ENCODE data around the gene ARHGAP4.

DNA sequence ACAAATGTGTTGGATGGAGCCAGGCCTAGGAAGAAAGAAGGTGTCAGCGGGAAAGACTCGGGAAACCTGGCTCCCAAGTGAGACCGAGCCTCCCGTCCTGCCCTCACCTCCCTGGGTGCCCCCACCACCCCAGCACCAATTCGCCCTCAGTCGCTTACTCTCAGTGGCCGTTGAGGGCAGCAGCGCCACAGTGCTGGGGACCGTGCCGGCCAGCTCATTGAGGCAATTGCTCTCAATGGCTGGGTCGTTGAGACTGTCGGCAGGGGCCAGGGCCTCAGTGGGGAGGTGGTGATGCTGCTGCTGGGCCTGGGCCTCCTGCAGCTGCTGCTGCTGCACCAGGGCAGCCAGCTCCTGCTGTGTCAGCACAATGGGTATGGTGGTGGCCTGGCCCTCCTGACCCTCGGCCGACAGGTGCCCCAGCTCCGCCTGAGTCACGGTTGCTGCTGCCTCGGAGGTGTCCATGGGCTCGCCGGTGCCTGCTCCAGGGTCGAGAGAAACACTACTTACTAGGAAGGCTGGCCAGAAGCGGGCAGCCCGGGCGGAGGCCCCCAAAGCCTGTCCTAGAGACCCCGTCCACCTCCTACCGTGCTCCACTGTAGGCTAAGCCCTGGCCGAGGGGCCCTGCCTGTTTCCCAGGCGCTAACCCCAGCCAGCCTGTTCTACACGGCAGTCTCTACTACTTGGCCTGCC, 25.8 kb upstream of the ARHGAP4 start:
- no peak for TF ChIP-seq POLR2A (IDR thresholded peaks at IDR 0.05)
- no peak for TF ChIP-seq CTCF (IDR thresholded peaks at IDR 0.05)
- TF ChIP-seq EP300 (IDR thresholded peaks at IDR 0.05) = no peak
- no peak for TF ChIP-seq POLR2AphosphoS5 (IDR thresholded peaks at IDR 0.05)
